Ectodermal cell (in vitro differentiated cells): ENCODE results near the gene CYP39A1.

ENCODE experiments used
- H3K27ac ChIP-seq: 2 replicates; pipeline ENCODE4 v1.7.0; 2013; ENCODE audit warnings: mild to moderate bottlenecking, low read depth, low read length; ENCODE audit not compliant: insufficient read depth, poor library complexity, severe bottlenecking
- H3K27me3 ChIP-seq: 2 replicates; pipeline ENCODE4 v1.7.0; 2013; ENCODE audit warnings: mild to moderate bottlenecking, low read length; ENCODE audit not compliant: insufficient read depth, control insufficient read depth, poor library complexity, severe bottlenecking
- H3K36me3 ChIP-seq: one replicate; pipeline ENCODE4 v1.7.0; 2013; ENCODE audit warnings: low read length; ENCODE audit not compliant: control insufficient read depth, insufficient read depth
- H3K4me1 ChIP-seq: one replicate; pipeline ENCODE4 v1.7.0; 2013; ENCODE audit warnings: low read length; ENCODE audit not compliant: control insufficient read depth, insufficient read depth
- H3K4me3 ChIP-seq: 2 replicates; pipeline ENCODE4 v1.7.0; 2013; ENCODE audit warnings: low read depth, low read length, control low read depth; ENCODE audit not compliant: insufficient read depth
- H3K9me3 ChIP-seq: 2 replicates; pipeline ENCODE4 v1.7.0; 2013; ENCODE audit warnings: mild to moderate bottlenecking, low read length, moderate library complexity; ENCODE audit not compliant: control insufficient read depth
- WGBS, 2 experiments: methylation state at CpG; one replicate each; pipeline ENCODE4 v1.1.7; 2013; ENCODE audit warnings: missing lambda C conversion rate in 2 of 2; 5-methylcytosine and 5-hydroxymethylcytosine counted together

Gene CYP39A1

GRCh38 chr6:46505693-46506512, 146.7 kb downstream of the CYP39A1 start:
- Histone ChIP-seq H3K36me3 (no peaks in the 10 kb centered on the region), H3K4me1 (no peaks in the 10 kb centered on the region), H3K27ac (no peak overlapping the region), H3K27me3 (no peaks in the 10 kb centered on the region), H3K4me3 (no peak overlapping the region), H3K9me3 (no peaks in the 10 kb centered on the region)
- WGBS, 2 experiments: 89 to 92% methylated on average over 5 of the region's 7 CpGs

- Histone ChIP-seq H3K36me3 (no peaks in the 10 kb centered on the region), H3K27me3 (no peaks in the 10 kb centered on the region), H3K4me1 (no peaks in the 10 kb centered on the region), H3K27ac (no peak overlapping the region), H3K4me3 (no peak overlapping the region), H3K9me3 (no peaks in the 10 kb centered on the region)
Measured at GRCh38 chr6:46504242-46504641, 148.4 kb downstream of the CYP39A1 start.

- 79 to 94% methylated on average over 1 to 2 of the region's 2 CpGs for WGBS, 2 experiments
- H3K27ac ChIP-seq: no peak overlapping the region
- H3K36me3 ChIP-seq: no peaks in the 10 kb centered on the region
- H3K4me3 ChIP-seq: no peak overlapping the region
- no peaks in the 10 kb centered on the region for H3K4me1 ChIP-seq
- H3K27me3 ChIP-seq: no peaks in the 10 kb centered on the region
- no peaks in the 10 kb centered on the region for H3K9me3 ChIP-seq
Measured at GRCh38 chr6:46502486-46503119, 150.0 kb downstream of the CYP39A1 start.

- Histone ChIP-seq H3K36me3 (no peaks in the 10 kb centered on the region), H3K27ac (no peak overlapping the region), H3K9me3 (no peaks in the 10 kb centered on the region), H3K27me3 (no peaks in the 10 kb centered on the region), H3K4me3 (no peak overlapping the region), H3K4me1 (no peaks in the 10 kb centered on the region)
- 93 to 94% methylated on average over 8 of the region's 8 CpGs for WGBS, 2 experiments
Measured at GRCh38 chr6:46501136-46502089, 151.2 kb downstream of the CYP39A1 start.

- Histone ChIP-seq H3K27me3 (no peaks in the 10 kb centered on the region), H3K4me3 (no peak overlapping the region), H3K9me3 (no peaks in the 10 kb centered on the region), H3K36me3 (no peaks in the 10 kb centered on the region), H3K4me1 (no peaks in the 10 kb centered on the region), H3K27ac (no peak overlapping the region)
Measured at GRCh38 chr6:46500382-46500781, 152.2 kb downstream of the CYP39A1 start.
